ENCODE data around the gene RAI1.

RAI1 gene

GRCh38 chr17:17767154-17767869, 86.1 kb downstream of the RAI1 start:
- H3K9me3 ChIP-seq (ENCODE audit: control insufficient read depth, insufficient read depth, low read depth, low read length) = no peaks in the 10 kb centered on the region
- no peak overlapping the region for H3K27ac ChIP-seq (ENCODE audit: low read depth, low read length)
- no peaks in the 10 kb centered on the region for H3K27me3 ChIP-seq (ENCODE audit: control insufficient read depth, insufficient read depth, low read length)
- H3K4me3 ChIP-seq (ENCODE audit: low read depth, low read length) = no peak overlapping the region
- H3K36me3 ChIP-seq (ENCODE audit: control insufficient read depth, insufficient read depth, low read length) = no peaks in the 10 kb centered on the region
- H3K9ac ChIP-seq (ENCODE audit: low read length) = no peak overlapping the region
- peaks cover 19% of the 10 kb centered on the region; the same call in 1 of the 2 replicates for H3K4me1 ChIP-seq (ENCODE audit: control insufficient read depth, insufficient read depth, low read length)

- Histone ChIP-seq H3K36me3 (ENCODE audit: control insufficient read depth, insufficient read depth, low read length) (no peaks in the 10 kb centered on the region), H3K27me3 (ENCODE audit: control insufficient read depth, insufficient read depth, low read length) (no peaks in the 10 kb centered on the region), H3K9ac (ENCODE audit: low read length) (no peak overlapping the region), H3K4me1 (ENCODE audit: control insufficient read depth, insufficient read depth, low read length) (peaks cover 18% of the 10 kb centered on the region; the same call in 1 of the 2 replicates), H3K9me3 (ENCODE audit: control insufficient read depth, insufficient read depth, low read depth, low read length) (no peaks in the 10 kb centered on the region), H3K27ac (ENCODE audit: low read depth, low read length) (no peak overlapping the region), H3K4me3 (ENCODE audit: low read depth, low read length) (no peak overlapping the region)
These were observed 86.7 kb downstream of the RAI1 start for GRCh38 chr17:17767887-17768418.

DNA sequence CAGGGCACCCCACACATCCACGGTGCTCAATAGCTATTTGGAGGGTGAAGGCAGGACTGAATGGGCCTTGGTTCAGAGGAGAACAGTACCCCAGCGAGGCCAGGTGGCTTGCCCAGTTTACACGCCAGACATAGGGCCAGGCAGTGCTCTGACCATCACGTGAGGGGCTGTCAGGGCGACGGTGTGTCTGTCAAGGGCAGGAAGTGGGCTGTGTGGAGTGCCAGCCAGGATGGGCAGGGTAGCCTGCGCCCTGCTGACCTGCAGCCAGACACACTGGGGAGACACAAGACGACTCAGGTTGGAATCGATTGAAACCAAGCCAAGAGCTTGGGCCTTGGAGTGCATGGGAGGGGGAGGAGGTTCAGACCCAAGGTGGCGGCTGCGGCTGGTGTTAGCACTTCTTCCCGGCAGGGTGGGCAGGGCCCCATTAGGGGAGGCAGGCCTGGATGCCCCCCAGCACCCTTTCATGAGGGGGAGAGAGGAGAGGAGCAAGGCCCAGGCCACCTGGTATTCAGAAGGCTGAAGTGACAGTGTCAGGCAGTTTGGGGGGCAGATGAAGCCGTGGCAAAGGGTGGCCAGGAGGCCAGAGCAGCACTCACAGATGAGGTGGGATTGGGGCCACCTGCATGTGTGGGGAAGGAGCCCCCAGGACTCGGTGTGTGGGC, 87.3 kb downstream of the RAI1 start:
- H3K36me3 ChIP-seq (ENCODE audit: control insufficient read depth, insufficient read depth, low read length) = no peaks in the 10 kb centered on the region
- H3K9me3 ChIP-seq (ENCODE audit: control insufficient read depth, insufficient read depth, low read depth, low read length) = no peaks in the 10 kb centered on the region
- no peak overlapping the region for H3K4me3 ChIP-seq (ENCODE audit: low read depth, low read length)
- H3K9ac ChIP-seq (ENCODE audit: low read length) = no peak overlapping the region
- H3K27ac ChIP-seq (ENCODE audit: low read depth, low read length) = no peak overlapping the region
- H3K27me3 ChIP-seq (ENCODE audit: control insufficient read depth, insufficient read depth, low read length) = no peaks in the 10 kb centered on the region
- peaks cover 13% of the 10 kb centered on the region; the same call in 1 of the 2 replicates for H3K4me1 ChIP-seq (ENCODE audit: control insufficient read depth, insufficient read depth, low read length)

GRCh38 chr17:17769869-17770631, 88.8 kb downstream of the RAI1 start:
- Histone ChIP-seq H3K9me3 (ENCODE audit: control insufficient read depth, insufficient read depth, low read depth, low read length) (no peaks in the 10 kb centered on the region), H3K27me3 (ENCODE audit: control insufficient read depth, insufficient read depth, low read length) (no peaks in the 10 kb centered on the region), H3K4me1 (ENCODE audit: control insufficient read depth, insufficient read depth, low read length) (peaks cover 13% of the 10 kb centered on the region; the same call in 1 of the 2 replicates), H3K36me3 (ENCODE audit: control insufficient read depth, insufficient read depth, low read length) (no peaks in the 10 kb centered on the region), H3K27ac (ENCODE audit: low read depth, low read length) (no peak overlapping the region), H3K9ac (ENCODE audit: low read length) (peak overlapping the region; percentile 7), H3K4me3 (ENCODE audit: low read depth, low read length) (no peak overlapping the region)

GRCh38 chr17:17770632-17771044, 89.4 kb downstream of the RAI1 start:
- H3K9ac ChIP-seq (ENCODE audit: low read length) = no peak overlapping the region
- H3K27me3 ChIP-seq (ENCODE audit: control insufficient read depth, insufficient read depth, low read length) = no peaks in the 10 kb centered on the region
- no peaks in the 10 kb centered on the region for H3K9me3 ChIP-seq (ENCODE audit: control insufficient read depth, insufficient read depth, low read depth, low read length)
- H3K4me1 ChIP-seq (ENCODE audit: control insufficient read depth, insufficient read depth, low read length) = peaks cover 11% of the 10 kb centered on the region; the same call in 1 of the 2 replicates
- no peak overlapping the region for H3K27ac ChIP-seq (ENCODE audit: low read depth, low read length)
- H3K4me3 ChIP-seq (ENCODE audit: low read depth, low read length) = no peak overlapping the region
- no peaks in the 10 kb centered on the region for H3K36me3 ChIP-seq (ENCODE audit: control insufficient read depth, insufficient read depth, low read length)

DNA sequence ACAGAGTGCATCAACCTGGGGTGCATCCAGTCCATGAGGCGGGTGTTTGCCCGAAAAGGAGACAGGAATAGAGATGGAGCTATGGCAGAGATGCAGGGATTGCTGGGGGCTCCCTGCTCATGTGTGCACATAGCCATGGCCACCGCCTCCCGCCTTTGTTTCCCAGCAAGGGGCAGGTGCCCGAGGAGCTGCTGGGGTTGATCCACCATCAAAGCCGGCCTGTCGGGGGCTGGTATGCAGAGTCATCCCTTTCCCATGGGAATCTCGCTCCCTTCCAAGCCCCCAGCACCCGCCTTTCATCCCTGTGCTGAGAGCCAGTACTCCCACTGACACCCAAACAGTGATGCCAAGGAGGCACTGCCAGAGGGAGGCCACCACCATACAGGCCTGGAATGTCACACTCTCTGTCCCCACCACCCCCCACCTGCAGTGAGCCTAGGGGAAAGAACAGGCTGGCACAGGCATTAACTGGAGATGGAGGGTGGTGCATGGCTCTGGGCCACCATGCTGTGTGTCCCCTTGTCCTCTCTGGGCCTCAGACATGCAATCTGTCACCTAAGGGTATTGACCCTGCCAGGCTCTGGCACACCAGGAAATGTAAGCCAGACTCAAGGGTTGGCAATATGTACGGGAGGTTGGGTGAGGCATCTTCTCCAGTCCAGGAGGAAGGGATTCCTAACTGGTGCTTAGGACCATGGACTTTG, 90.4 kb downstream of the RAI1 start:
- H3K4me1 ChIP-seq (ENCODE audit: control insufficient read depth, insufficient read depth, low read length) = peaks cover 3% of the 10 kb centered on the region; the same call in 1 of the 2 replicates
- H3K4me3 ChIP-seq (ENCODE audit: low read depth, low read length) = no peak overlapping the region
- H3K9ac ChIP-seq (ENCODE audit: low read length) = no peak overlapping the region
- H3K9me3 ChIP-seq (ENCODE audit: control insufficient read depth, insufficient read depth, low read depth, low read length) = no peaks in the 10 kb centered on the region
- H3K27me3 ChIP-seq (ENCODE audit: control insufficient read depth, insufficient read depth, low read length) = no peaks in the 10 kb centered on the region
- H3K36me3 ChIP-seq (ENCODE audit: control insufficient read depth, insufficient read depth, low read length) = no peaks in the 10 kb centered on the region
- H3K27ac ChIP-seq (ENCODE audit: low read depth, low read length) = no peak overlapping the region

DNA sequence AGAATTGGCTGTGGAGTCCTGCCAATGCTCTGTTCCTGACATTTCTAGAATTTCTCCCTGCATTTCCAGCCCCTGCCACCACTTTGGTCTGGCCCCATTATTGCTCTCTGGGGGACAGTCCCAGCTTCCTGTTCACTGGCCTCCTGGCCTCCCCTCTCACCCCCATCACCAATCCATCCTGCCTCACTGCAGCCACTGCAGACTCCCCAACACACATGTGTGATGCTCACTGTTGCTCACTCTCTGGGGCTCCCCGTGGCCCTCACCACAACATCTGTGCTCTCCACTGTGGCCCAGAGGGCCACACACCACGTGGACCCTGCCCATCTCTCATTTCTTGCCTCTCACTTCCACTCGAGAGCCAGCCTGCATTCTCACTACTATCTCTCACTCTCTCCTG, 91.0 kb downstream of the RAI1 start:
- Histone ChIP-seq H3K27ac (ENCODE audit: low read depth, low read length) (no peak overlapping the region), H3K9me3 (ENCODE audit: control insufficient read depth, insufficient read depth, low read depth, low read length) (no peaks in the 10 kb centered on the region), H3K4me1 (ENCODE audit: control insufficient read depth, insufficient read depth, low read length) (no peaks in the 10 kb centered on the region; the same call in 1 of the 2 replicates), H3K9ac (ENCODE audit: low read length) (no peak overlapping the region), H3K27me3 (ENCODE audit: control insufficient read depth, insufficient read depth, low read length) (no peaks in the 10 kb centered on the region), H3K4me3 (ENCODE audit: low read depth, low read length) (no peak overlapping the region), H3K36me3 (ENCODE audit: control insufficient read depth, insufficient read depth, low read length) (no peaks in the 10 kb centered on the region)

DNA sequence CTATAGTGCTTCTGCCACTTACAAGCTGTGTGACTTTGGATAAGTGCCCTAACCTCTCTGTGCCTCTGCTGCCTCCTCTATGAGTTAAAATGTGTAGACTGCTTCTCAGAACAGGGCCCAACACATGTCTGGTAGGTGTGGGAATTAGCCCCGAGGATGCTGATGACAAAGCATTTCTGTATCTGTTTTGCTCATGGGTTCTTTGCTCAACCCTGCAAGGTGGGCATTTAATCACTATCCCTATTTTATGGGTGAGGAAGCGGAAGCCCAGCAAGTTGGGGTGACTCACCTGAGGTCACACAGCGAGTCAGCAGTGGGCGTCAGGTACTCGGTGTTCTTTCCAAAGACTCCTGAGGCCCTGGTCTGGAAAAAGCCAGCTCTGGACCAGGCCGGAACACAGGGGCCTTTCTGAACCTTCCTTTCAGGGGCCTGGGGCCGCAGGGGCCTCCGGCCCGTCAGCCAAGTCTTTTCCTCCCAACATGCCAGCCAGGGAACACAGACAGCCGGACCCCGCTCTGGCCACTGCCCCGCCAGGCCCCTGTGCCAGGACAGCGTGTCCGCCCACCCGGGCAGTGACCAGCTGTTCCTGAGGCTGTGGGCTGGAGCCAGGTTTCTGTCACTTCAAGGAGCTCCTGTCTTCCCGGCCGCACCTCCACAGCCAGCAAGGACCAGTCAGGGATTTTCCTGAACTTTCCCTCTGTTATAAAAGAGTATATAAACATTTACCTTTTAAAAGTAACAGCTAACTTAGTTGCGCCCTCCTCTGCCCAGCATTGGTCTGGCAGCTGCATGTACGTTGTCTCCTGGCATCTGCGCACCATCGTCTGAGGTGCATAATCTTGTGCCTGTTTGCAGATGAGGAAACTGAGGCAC, 93.0 kb downstream of the RAI1 start:
- Histone ChIP-seq H3K9ac (ENCODE audit: low read length) (no peak overlapping the region), H3K27ac (ENCODE audit: low read depth, low read length) (no peak overlapping the region), H3K9me3 (ENCODE audit: control insufficient read depth, insufficient read depth, low read depth, low read length) (no peaks in the 10 kb centered on the region), H3K27me3 (ENCODE audit: control insufficient read depth, insufficient read depth, low read length) (no peaks in the 10 kb centered on the region; the same call in 1 of the 2 replicates), H3K4me1 (ENCODE audit: control insufficient read depth, insufficient read depth, low read length) (peaks cover 12% of the 10 kb centered on the region), H3K36me3 (ENCODE audit: control insufficient read depth, insufficient read depth, low read length) (no peaks in the 10 kb centered on the region), H3K4me3 (ENCODE audit: low read depth, low read length) (no peak overlapping the region)

GRCh38 chr17:17776889-17777288, 95.6 kb downstream of the RAI1 start:
- peaks cover 27% of the 10 kb centered on the region for H3K4me1 ChIP-seq (ENCODE audit: control insufficient read depth, insufficient read depth, low read length)

More at GRCh38 chr17:17776889-17777288, 95.6 kb downstream of the RAI1 start:
- Histone ChIP-seq H3K27ac (ENCODE audit: low read depth, low read length) (no peak overlapping the region), H3K36me3 (ENCODE audit: control insufficient read depth, insufficient read depth, low read length) (no peaks in the 10 kb centered on the region), H3K27me3 (ENCODE audit: control insufficient read depth, insufficient read depth, low read length) (no peaks in the 10 kb centered on the region; the same call in 1 of the 2 replicates), H3K4me3 (ENCODE audit: low read depth, low read length) (no peak overlapping the region), H3K9me3 (ENCODE audit: control insufficient read depth, insufficient read depth, low read depth, low read length) (no peaks in the 10 kb centered on the region), H3K9ac (ENCODE audit: low read length) (no peak overlapping the region)
